Measurements from ENCODE around the gene CALD1.

- TF ChIP-seq CTCF (IDR thresholded peaks at IDR 0.05) (no peak), POLR2A (IDR thresholded peaks at IDR 0.05) (no peak)
These were observed 44.0 kb downstream of the CALD1 start for GRCh38 chr7:134823400-134823799.

All from stomach (tissue), 4 donors.